HEK293T (cell line): Measurements from ENCODE around the gene MRPL41.

ENCODE experiments used
- BHLHE40 ChIP-seq: fragments of 450-650 bp; IDR thresholded peaks from 2 replicates; pipeline ENCODE4 v1.6.1; 2016; ENCODE audit warnings: mild to moderate bottlenecking, moderate library complexity, borderline replicate concordance
- ELF4 ChIP-seq: fragments of 450-650 bp; IDR thresholded peaks from 2 replicates; pipeline ENCODE4 v1.6.1; 2017; ENCODE audit warnings: antibody characterized with exemption
- FOXA1 ChIP-seq: fragments of 450-650 bp; IDR thresholded peaks from 2 replicates; pipeline ENCODE4 v1.6.1; 2016; ENCODE audit warnings: mild to moderate bottlenecking
- NFRKB ChIP-seq: fragments of 450-650 bp; IDR thresholded peaks from 2 replicates; pipeline ENCODE4 v1.6.1; 2016; ENCODE audit warnings: mild to moderate bottlenecking, moderate library complexity
- PKNOX1 ChIP-seq: fragments of 450-650 bp; IDR thresholded peaks from 2 replicates; pipeline ENCODE4 v1.6.1; 2016
- SP1 ChIP-seq: fragments of 450-650 bp; IDR thresholded peaks from 2 replicates; pipeline ENCODE4 v1.6.1; 2017
- SUZ12 ChIP-seq: fragments of 450-650 bp; IDR thresholded peaks from 2 replicates; pipeline ENCODE4 v1.6.1; 2016; ENCODE audit warnings: mild to moderate bottlenecking
- TARDBP ChIP-seq: fragments of 450-650 bp; IDR thresholded peaks from 2 replicates; pipeline ENCODE4 v1.6.1; 2016

GRCh38 chr9:137520614-137521404 is 30.9 kb upstream of the MRPL41 start:
- TF ChIP-seq SP1: no peak
- TF ChIP-seq ELF4: no peak
- no peak for TF ChIP-seq SUZ12
- TF ChIP-seq NFRKB: no peak
- TF ChIP-seq PKNOX1: no peak
- TF ChIP-seq BHLHE40: no peak
- TF ChIP-seq TARDBP: no peak
- TF ChIP-seq FOXA1: no peak
